IMR-90 (cell line): ENCODE results near the gene DOCK2.

Experiments used
- BHLHE40 ChIP-seq: fragments of 150-350 bp; IDR thresholded peaks from 2 replicates; pipeline ENCODE4 v1.6.1; 2016; ENCODE audit warnings: mild to moderate bottlenecking, low read depth, low read length
- CEBPB ChIP-seq: IDR thresholded peaks from 2 replicates; pipeline ENCODE4 v1.6.1; 2012; ENCODE audit warnings: low read depth, low read length, improper control_type of control experiment
- CTCF ChIP-seq: conservative IDR thresholded peaks from 2 replicates; pipeline ENCODE4 v1.5.1; 2012; ENCODE audit warnings: mild to moderate bottlenecking, low read depth, low read length, improper control_type of control experiment
- ELK1 ChIP-seq: fragments of 150-350 bp; IDR thresholded peaks from 2 replicates; pipeline ENCODE4 v1.6.1; 2016; ENCODE audit warnings: low read depth, mild to moderate bottlenecking, low read length, moderate library complexity, borderline replicate concordance
- FOS ChIP-seq: fragments of 150-350 bp; IDR thresholded peaks from 2 replicates; pipeline ENCODE4 v1.6.1; 2016; ENCODE audit warnings: low read depth, low read length
- MAZ ChIP-seq: IDR thresholded peaks from 2 replicates; pipeline ENCODE4 v1.6.1; 2012; ENCODE audit warnings: low read depth, mild to moderate bottlenecking, low read length, improper control_type of control experiment, moderate library complexity, borderline replicate concordance
- MXI1 ChIP-seq: IDR thresholded peaks from 2 replicates; pipeline ENCODE4 v1.6.1; 2012; ENCODE audit warnings: low read depth, mild to moderate bottlenecking, low read length, moderate library complexity, borderline replicate concordance
- NFE2L2 ChIP-seq: fragments of 150-350 bp; IDR thresholded peaks from 2 replicates; pipeline ENCODE4 v1.6.1; 2016; ENCODE audit warnings: low read depth, mild to moderate bottlenecking, low read length
- POLR2A ChIP-seq: IDR thresholded peaks from 2 replicates; pipeline ENCODE4 v1.6.1; 2012; ENCODE audit warnings: mild to moderate bottlenecking, low read depth, low read length
- RCOR1 ChIP-seq: IDR thresholded peaks from 2 replicates; pipeline ENCODE4 v1.6.1; 2012; ENCODE audit warnings: mild to moderate bottlenecking, low read length, improper control_type of control experiment; ENCODE audit not compliant: insufficient replicate concordance
- RFX5 ChIP-seq: IDR thresholded peaks from 2 replicates; pipeline ENCODE4 v1.8.0; 2012; ENCODE audit warnings: low read depth, mild to moderate bottlenecking, low read length, moderate library complexity
- SMC3 ChIP-seq: fragments of 150-350 bp; IDR thresholded peaks from 2 replicates; pipeline ENCODE4 v1.6.1; 2016; ENCODE audit warnings: low read depth, mild to moderate bottlenecking, antibody characterized with exemption, low read length, moderate library complexity
- USF2 ChIP-seq: fragments of 150-350 bp; IDR thresholded peaks from 2 replicates; pipeline ENCODE4 v1.6.1; 2017; ENCODE audit warnings: mild to moderate bottlenecking, antibody characterized with exemption, low read length, low read depth

- TF ChIP-seq POLR2A (peak; percentile 55), CTCF (peak; percentile 89), MXI1 (peak; percentile 57; the same call in 1 of the 2 replicates), RCOR1 (no peak), USF2 (no peak), NFE2L2 (no peak), FOS (no peak), RFX5 (no peak), MAZ (no peak), BHLHE40 (peak; percentile 26; the same call in 1 of the 2 replicates), CEBPB (no peak), SMC3 (peak; percentile 76), ELK1 (no peak)
Measured at GRCh38 chr5:169980418-169981053, 343.5 kb downstream of the DOCK2 start, which contains the start of gene INSYN2B.
